ENCODE results near the gene CLIC6.
"Not testable (repeated sequence)": the region's sequence is repeated elsewhere in the genome, so short reads cannot be mapped to it uniquely, and the experiment has no call there.

The CLIC6 gene

DNA sequence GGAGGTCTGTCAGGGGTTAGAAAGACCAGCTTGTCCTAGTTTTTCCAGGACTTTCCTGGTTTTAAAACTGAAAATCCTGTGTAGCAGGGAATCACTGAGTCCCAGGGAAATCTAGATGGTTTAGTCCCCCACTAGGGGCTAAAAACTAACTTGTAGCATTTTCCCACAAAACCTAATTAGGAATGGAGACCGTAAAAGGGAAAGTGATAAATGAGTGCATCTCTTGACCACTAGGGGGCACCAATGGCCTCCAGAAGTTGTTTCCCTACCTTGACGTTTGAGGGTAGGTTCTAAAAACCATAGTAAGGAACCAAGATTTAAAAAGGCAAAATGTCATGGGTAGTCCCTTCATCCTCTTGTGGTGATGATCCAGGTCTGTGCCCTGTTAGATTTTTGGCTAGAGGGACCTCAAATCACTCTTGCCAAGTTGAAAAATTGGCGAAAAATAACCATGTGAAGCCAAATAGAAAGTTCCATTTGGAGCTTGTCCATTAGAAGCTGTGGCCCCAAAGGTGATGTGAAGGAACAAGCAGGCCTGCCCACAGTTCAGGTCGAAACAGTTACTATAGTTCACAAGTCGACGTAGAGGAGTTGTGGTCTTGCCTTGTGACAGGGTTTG is 24.5 kb downstream of the CLIC6 start:
- DNase-seq: peak; percentile 25 to 29

DNA sequence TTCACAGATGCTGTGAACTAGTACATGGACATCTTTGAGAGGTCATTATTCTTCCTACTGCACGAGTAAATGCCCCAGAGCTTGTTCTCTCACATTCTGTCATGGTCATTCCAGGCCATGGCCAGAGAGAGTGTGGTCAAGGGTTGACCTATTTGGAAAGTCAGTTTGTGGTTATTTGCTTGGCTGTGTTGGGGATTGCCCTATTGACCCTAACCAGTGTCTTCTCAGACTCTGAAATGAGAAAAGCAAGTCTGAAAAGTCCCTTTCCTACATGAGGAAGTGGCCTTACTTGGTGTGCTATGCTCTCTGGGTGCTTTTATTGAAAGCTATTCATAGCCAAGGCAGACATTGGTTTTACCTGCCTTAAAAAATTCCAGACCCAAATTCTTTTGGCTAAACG is 26.6 kb downstream of the CLIC6 start:
- no peak for DNase-seq

DNA sequence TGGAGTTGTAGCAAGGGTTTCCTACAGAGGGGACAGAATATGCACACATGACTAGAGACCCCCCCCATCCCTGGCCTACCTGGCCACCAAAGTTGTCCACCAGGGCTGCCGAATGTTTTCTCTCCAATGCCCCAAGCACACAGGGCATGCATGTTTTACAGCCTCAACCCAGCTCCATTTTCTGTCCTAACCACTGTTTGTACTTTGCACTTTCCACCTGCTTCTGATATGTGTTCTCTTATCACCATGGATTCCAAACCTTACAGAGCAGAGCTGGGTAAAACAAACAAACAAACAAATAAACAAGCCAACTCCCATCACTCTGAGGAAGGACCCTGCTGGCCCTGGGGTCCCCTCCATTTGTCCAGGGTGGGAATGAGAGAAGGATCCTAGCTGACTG is 27.3 kb downstream of the CLIC6 start:
- no peak for DNase-seq

DNA sequence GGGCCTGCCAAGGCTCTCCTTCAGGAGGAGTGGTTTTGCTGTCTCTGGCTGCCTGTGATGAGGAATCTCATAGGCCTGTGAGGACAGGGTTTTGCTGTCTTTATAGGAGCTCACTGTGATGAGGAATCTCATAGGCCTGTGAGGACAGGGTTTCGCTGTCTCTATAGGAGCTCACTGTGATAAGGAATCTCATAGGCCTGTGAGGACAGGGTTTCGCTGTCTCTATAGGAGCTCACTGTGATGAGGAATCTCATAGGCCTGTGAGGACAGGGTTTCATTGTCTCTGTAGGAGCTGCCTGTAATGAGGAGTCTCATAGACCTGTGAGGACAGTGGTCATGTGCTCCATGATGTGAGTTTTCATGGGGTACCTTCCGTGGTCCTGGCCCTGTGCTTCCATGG is 29.0 kb downstream of the CLIC6 start:
- DNase-seq: no peak

DNA sequence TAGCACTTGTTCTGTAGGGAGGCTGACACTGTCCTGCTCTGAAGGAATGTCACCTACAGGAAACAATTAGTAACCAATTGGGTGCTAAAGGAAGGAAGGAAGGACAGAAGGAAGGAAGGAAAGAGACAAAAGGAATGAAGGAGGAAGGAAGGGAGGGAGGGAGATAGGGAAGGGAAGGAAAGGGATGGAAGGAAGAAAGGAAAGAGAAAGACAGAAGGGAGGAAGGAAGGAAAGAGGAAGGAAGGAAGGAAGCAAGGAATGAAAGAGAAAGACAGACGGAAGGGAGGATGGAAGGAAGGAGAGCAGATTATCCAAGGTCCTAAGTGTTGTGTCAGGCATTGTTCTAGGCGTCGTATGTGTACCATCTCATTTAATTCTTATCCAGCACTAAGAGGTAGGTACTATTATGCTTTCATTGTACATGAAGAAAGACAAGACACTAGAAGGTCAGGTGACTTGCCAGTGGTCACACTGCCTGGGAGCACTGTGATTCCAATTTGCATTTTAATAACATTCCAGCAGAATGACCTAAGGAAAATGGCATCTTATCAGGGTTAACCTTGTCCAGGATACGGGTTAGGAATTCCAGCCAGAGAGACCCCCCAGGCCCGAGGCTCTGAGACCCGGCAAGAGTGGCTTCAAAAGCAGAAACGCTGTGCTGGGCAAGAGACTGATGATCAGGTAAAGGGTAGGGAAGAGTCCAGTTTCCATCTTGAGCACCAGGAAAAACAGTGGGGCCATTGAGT is 29.6 kb downstream of the CLIC6 start:
- no peak for DNase-seq

DNA sequence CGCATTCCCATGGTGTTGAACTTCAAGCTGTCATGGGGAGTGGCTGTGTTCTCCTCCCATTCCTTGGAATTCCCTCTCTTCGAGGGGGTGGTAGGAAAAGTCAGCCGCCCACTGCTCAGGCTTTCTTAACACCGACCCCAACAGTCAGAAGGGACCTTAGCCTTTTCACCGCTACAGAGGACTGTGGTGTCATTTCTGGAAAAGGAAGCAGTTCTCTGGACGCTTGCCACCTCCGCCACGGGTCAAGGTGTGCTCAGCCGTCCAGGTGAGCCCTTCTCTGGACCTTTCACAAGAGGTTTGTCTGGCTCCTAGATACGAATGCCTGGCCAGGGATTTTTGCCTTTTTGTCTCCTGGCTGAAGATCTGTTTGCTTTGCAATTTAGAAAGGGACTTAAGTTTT is 31.8 kb downstream of the CLIC6 start:
- DNase-seq: no peak

DNA sequence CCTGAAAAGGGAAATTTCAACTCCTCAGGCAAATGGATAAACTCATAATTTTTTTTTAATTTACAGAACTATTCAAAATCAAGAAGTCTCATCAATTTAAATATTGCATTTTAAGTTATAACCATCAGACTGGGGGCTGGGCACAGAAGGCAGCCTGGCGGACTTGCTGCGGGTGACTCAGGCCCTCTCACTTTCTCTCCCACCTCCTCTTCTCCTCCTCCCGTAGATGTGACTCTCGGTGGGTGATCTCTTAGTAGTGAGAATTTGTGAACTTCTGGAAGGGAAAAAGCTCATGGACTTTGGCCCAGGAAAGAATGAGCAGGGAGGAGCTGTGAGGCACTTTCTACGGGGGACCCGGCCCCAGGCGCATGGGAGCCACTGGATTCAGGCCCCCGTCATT is 32.9 kb downstream of the CLIC6 start:
- DNase-seq: no peak

DNA sequence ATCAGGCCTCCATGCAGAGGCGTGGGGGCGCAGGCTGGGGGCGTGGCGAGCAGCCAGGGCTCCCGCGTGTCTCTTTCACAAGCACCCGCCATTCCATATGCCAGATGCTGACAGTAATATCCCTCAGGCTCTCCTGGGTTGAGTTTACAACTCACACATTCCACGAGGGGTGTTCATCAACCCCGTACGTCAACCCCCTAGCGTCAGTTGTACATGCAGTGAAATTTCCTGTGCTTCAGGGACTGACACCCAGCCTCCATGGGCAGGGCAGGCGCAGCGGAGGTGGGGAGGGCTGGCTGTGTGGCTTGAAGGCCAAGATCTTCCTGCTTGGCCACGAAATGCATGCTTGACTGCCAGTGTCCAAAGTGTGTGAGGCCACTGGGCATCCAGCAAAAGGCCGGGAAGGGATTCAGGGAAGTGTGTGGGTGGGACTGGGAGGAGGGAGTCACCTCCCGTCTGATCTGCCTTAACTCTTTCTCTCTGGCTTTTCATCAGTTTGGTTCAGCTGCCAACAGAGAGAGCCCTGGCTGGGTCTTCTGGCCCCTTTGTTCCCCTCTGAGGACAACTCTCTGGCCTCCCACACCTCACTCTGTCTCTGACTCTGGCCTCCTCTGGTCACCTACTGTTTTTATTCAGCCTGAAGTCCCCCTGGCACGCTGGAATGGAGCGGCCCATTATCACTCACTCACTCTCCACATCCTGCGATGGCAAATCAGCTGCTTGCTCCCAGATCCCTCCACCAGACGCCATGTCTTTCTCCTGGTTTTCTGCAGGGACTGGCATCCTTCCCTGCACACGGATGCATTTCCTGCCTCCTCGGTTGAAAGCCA is 33.8 kb downstream of the CLIC6 start:
- DNase-seq: no peak

DNA sequence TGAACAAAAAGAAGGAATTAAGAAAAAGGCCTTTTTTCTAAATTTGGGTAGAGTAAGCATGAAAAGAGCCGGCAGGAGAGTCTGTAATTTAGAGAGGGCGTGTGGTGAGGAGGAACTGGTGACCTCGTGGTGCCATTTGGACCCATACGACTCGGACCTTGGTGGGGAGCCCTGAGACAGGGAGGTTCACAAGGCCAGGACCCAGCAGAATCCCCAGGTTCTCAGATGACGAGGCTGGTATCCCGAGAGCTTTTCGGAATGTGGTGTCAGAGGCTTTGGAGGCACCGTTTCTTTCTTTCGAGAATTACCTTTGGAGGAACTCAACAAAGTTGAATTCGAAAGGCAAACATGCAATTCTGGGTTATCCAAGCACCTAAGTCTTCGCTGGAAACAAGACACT is 34.8 kb downstream of the CLIC6 start:
- no peak for DNase-seq

DNA sequence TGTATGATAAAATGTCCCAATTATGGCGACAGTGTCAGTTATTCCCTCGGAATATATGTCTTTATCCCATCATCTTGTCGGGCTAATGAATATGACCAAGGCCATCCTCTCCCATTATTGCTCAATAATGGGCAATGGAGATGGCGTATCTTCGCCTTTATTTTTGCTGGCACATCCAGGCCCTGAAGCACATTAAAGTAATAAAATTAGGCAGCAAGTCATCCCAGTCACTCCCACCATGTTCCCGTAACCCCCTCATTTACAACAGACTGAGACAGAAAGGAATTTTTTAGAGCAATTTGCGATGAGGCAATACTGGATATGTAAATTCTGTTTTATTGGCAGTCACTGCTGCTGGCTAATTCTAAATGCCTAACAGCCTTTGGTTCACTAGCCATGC is 35.3 kb downstream of the CLIC6 start:
- DNase-seq: no peak

DNA sequence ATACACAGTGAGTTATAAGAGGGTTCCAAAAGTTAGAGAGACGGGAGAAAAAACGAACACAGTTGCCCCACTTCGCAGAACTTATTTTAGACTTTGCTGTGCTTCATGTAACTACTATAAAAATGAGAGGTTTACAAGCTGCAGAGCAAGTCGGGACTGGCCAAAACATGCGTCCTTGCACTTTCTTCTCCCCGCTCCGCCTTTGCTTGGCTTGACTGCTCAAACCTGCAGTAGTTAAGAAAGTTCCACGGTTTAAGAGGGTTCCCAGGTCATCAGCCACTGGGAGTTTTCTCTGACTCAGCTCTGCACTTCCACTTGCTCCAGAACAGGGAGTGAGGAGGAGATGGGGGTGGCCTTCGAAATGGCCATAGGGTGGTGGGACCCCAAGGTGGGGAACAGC is 36.2 kb downstream of the CLIC6 start:
- DNase-seq: no peak

DNA sequence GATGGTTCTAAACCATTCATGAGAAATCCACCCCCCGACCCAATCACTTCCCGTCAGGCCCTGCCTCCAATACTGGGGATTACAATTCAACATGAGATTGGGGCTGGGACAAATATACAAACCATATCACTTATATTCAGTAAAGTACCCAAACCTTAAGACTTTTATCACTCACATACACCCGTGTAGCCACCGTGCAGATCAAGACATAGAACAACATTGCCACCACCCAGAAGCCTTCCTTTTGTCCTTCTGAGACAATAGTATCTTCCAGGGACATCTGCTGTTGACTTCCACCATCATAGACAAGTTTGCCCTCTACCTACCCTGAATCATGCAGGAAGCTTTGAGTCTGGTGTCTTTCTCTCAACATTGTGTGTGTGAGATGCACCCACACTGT is 37.5 kb downstream of the CLIC6 start:
- DNase-seq: no peak

DNA sequence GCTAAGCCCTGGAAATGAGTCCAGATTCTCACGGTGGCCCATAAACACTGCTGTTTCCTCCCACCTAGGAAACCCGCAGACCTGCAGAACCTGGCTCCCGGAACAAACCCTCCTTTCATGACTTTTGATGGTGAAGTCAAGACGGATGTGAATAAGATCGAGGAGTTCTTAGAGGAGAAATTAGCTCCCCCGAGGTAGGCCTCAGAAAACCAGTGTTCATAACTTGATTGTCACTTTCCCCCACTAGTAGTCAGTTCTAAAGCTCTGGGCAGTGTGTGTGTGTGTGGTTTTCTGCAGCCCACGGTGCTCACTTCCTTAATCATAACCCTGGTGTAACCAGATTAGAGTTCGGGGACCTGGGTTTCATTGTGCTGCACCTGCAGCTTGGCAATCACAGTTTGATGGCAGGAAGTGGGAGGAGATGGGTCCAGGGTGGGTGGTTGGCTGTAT is 39.1 kb downstream of the CLIC6 start:
- peak in 1 of 2 experiments; percentile 2 for DNase-seq

DNA sequence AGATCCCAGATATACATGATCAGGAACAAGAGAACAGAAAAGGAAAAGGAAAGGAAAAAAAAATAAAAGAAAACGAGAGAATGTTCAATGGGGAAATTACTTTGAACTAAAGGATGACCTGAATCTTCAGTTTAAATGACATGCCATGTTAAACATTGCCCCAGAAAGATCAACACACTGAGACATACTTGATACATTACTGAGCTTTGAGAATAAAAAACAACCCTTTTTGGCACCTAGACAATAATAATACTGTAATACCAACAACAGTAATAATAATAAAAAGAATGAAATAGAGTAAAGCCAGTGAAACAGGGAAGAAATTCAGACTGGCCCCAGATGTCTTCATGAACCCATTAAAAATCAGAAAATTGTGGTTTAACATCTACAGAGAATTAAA is 44.8 kb downstream of the CLIC6 start:
- no peak for DNase-seq

DNA sequence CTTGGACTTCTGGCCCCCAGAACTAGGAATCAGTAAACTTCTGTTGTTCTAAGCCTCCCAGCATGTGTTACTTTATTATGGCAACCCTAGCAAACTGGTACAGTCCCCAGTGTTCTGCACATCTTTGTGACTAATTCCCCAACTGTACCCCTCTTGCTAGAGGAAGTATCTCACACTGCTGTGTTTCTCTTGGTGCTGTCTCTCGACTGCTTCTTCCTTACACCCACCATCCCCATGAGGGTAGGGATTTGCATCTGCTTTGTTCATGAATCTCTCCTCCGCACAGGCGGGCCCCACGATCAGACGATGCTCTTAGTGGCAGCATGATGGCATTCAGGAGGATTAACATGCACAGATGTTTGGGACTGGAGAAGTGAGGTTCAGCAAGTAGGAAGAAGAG is 46.7 kb downstream of the CLIC6 start:
- no peak for DNase-seq

DNA sequence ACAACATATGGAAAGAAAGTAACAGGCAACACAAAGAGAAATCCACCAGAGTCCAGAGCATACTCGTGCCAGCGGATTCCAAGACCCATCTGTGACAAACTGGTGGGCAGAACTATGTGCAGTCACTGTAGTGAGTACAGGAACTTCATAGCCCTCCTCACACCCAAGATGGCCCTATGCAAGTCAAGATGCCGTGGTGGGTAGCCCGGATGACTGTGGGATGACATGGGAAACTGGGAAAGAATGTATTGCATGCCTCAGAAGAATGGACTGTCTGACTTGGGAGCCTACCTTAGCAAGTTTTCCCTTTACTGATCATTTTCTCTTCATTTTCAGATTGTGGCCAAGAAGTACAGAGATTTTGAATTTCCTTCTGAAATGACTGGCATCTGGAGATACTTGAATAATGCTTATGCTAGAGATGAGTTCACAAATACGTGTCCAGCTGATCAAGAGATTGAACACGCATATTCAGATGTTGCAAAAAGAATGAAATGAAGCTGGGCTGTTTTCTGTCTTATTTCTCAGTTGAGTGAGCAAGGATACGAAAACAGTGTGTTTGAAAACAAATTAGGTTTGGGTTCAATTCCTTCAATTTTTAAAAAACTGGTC is 47.3 kb downstream of the CLIC6 start:
- DNase-seq: no peak

DNA sequence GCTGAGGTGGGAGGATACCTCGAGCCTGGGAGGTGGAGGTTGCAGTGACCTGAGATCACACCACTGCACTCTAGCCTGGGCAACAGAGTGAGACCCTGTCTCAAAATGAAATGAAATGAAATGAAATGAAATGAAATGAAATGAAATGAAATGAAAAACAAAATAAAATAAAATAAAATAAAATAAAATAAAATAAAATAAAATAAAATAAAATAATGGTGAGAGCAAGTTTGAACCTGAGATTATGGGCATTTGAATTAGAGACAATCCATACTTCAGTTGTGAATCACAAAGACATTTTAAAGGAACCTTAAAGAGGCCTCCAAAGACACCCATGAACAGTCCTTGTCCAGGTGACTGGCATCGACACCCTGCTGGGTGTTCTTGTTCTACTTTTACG is 49.7 kb downstream of the CLIC6 start:
- DNase-seq: not testable (repeated sequence)

DNA sequence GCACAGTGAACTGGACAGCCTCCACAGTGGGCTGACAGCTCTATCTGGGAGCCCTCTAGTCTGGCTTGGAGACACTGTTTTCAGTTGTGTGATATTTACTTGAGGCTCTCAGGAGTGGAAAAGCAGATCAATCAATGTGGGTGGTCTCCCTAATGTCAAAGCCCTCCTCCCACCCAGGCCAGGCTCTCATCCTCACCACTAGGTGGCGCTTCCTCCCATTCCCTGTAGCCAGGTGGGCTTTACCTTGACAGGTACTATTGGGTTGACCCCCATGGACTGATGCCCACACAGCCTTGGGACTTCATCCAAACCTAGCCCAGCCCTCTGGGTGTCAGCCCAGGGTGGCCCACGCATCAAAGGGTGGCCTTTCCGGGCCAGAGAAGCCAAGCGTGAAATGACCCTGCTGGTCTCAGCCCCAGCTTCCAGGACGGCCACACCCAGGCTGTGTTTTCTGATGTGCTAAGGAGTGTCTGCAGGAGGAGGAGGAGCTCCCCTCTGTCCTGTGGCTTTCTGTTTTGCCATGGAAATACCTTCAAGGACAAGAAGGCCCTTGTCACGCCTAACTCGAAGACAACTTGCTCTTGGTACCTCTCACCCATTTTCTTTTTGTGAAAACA is 54.0 kb downstream of the CLIC6 start:
- DNase-seq: peak; percentile 21 to 26

DNA sequence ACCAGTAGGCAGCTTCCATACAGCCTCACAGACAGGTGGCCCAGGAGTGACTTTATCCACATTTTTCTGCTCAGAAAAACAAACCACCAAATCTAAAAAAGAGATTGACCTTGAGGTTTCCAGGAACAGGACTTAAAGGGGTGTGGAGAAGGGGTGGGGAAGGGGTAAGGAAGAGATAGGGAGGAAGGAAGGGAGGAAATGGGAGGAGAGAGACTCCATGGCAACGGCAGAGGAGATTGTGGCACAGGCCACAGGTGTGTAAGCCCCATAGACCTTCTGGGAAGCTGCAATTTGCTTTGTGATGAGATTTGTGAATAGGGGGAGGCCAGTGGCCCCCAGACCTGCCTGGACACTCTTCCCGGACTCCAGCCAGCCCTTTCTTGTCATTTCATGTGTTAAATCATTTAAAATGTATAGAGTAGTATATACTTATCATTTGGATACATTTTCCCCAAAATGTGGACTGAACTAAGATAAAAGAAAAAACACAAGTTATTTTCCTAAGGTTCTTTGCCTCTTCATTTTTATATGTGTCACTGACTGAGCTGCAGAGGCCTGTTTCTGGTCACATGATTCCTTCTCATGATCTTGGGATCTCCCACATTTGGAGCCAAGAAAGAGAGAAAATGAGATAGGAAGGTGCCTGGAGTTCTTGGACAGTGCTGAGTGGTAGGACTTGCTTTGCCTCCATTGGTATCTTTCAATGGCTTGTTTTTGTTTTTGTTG is 55.5 kb downstream of the CLIC6 start:
- no peak for DNase-seq

DNA sequence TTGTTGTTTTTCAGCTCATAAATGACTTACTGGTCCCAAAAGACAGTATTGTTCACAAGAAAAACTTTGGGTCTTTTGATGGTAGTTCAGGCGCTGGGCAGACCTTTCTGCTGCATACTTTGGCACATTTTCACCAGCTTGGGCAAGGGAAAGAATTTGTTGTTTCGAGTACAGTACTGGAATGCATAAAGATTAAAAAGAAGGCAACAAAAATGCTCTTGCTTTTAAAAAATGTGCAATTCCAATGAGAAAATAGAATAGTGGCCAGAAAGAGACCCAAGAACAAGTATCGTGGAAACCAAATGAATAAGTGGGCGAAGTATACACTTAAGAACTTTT is 56.0 kb downstream of the CLIC6 start:
- no peak for DNase-seq

DNA sequence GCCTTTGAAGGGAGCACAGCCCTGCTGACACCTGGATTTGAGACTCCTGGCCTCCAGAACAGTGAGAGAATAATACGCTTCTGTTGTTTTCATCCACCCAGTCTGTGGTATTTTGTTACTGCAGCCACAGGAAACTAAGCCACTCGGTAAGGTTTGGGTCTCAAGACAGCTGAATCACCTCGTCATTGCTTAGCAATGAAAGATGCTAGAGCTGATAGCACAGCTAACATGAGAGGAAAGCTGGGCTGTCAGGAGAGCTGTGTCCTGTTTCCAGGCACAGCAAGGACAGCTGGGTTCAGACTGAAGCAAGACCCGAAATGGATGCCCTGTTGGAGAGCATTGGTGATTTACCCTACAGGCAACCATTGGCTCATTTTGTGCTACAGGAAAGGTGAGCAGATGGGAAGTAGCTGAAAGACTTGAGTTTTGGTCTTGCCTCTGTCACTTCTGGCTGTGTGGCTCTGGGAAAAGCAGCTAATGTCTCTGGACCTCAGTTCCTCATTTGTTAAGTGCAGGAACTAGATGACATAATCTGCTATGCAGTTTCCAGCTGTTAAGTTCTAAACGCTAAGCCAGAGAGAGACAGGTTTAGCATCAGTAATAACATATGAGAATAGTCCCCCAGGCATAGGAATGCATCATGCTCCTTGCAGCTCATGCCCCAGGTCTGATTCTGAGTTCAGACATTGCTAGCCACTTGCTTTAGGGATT is 58.0 kb downstream of the CLIC6 start:
- no peak for DNase-seq

DNA sequence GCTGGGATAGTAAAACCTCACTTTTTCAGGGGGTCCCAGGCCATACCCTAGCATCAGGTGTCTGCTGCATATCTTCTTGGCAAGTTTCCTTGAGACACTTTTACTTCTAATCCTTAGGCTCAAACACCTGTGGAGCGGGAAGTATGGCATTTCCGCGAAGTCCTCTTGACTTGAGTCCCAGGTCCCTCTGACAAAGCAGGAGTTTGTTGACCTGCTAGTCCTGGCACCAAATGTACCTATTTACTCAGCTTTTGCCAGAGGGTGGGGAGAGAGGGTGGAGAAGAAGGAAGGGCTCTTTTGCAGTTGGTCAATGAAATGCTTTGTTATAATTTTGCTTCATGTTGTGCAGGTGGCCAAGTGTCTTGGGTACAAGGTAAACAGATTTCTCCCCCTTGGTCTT is 59.7 kb downstream of the CLIC6 start:
- DNase-seq: no peak
